Transverse colon (tissue), 4 donors: ENCODE data around the gene CNOT3. TPM values are rescaled to one million over a fixed set of nuclear protein-coding genes. Genes with fewer than 3 reads are reported as not detected.

Experiments used
- DNase-seq: peaks from one replicate; pipeline ENCODE4 v3.0.0-alpha.2; 2019
- H3K27ac ChIP-seq, 4 donors: fragments of 200-600 bp; sonication (generic); 2 replicates each; pipeline ENCODE4 v1.5.1; 2016 to 2018; ENCODE audit warnings: inconsistent platforms in 4 of 4
- H3K27me3 ChIP-seq: fragments of 200-600 bp; sonication (generic); 2 replicates; pipeline ENCODE4 v1.5.1; 2017; ENCODE audit warnings: inconsistent platforms
- H3K36me3 ChIP-seq, 4 donors: fragments of 200-600 bp; sonication (generic); 2 replicates each; pipeline ENCODE4 v1.5.1; 2017 to 2019; ENCODE audit warnings: inconsistent platforms in 4 of 4
- H3K4me1 ChIP-seq, 4 donors: fragments of 200-600 bp; sonication (generic); 2 replicates each; pipeline ENCODE4 v1.5.1; 2017 to 2020; ENCODE audit warnings: inconsistent platforms in 4 of 4
- H3K4me3 ChIP-seq, 4 donors: fragments of 200-600 bp; sonication (generic); 1 replicate in 1 of 4; 2 replicates in 3 of 4; pipeline versions ENCODE4 v1.5.1 to v1.6.1; 2017 to 2019; ENCODE audit warnings: inconsistent platforms in 4 of 4
- H3K9me3 ChIP-seq, 2 donors: fragments of 200-600 bp; sonication (generic); 2 replicates each; pipeline ENCODE4 v1.5.1; 2017 to 2019; ENCODE audit warnings: inconsistent platforms in 2 of 2
- EP300 ChIP-seq: sonication (generic); formaldehyde crosslinking; IDR thresholded peaks from one replicate; pipeline ENCODE4 v1.6.1; 2017; ENCODE audit warnings: antibody characterized with exemption, low read depth
- POLR2A ChIP-seq: fragments of 450-650 bp; IDR thresholded peaks from one replicate; pipeline ENCODE4 v1.6.1; 2016; ENCODE audit warnings: antibody characterized with exemption, mild to moderate bottlenecking, moderate library complexity
- POLR2AphosphoS5 ChIP-seq, 3 donors: sonication (generic); formaldehyde crosslinking; IDR thresholded peaks; one replicate each; pipeline ENCODE4 v1.6.1; 2016; ENCODE audit warnings: antibody characterized with exemption in 3 of 3
- WGBS, 2 donors: methylation state at CpG; one replicate each; pipeline ENCODE4 v1.1.5; 2018; ENCODE audit warnings: low coverage in 1 of 2; 5-methylcytosine and 5-hydroxymethylcytosine counted together
- in situ Hi-C, 4 donors: fragments of 200-750 bp; cut with MboI; loops; one replicate each; pipeline versions ENCODE4 v1.15.0 to v1.15.1; 2017; ENCODE audit warnings: low sequenced_read_pairs in 3 of 4, low pct_ligation_motif_present in 1 of 4, low pct_unique_long_range_greater_than_20kb in 1 of 4
- intact Hi-C: fragments of 100-400 bp; cut with DNase I; formaldehyde crosslinking; loops from one replicate; pipeline ENCODE4 v1.15.1; 2023; ENCODE audit warnings: low total_unique reads
- total RNA-seq, 4 donors: library from RNA; depleted of rRNA; stranded (reverse); fragments of >200 nt; gene quantifications; one replicate each; pipeline ENCODE4 v1.1.0, GENCODE V29; 2016
- TF ChIP-seq, protein P1 (sequence below), 5 experiments: fragments of 200-600 bp in 3 of 5; fragments of 450-650 bp in 2 of 5; sonication (generic) in 3 of 5; IDR thresholded peaks; 1 replicate in 2 of 5; 2 replicates in 3 of 5; pipeline ENCODE4 v1.5.1; 2016 to 2017; ENCODE audit warnings: antibody characterized with exemption in 5 of 5, inconsistent platforms in 3 of 5, mild to moderate bottlenecking in 2 of 5, moderate library complexity in 1 of 5

CNOT3 gene
- total RNA-seq, 4 donors from 2014 or later: 28.1 to 85.7 (median 32.1) TPM

GRCh38 chr19:54114340-54115108 lies 23.0 kb upstream of the CNOT3 start:
- peak; percentile 46 for DNase-seq
- no peak for TF ChIP-seq EP300
- no peak for TF ChIP-seq POLR2A
- TF ChIP-seq, protein P1, sequence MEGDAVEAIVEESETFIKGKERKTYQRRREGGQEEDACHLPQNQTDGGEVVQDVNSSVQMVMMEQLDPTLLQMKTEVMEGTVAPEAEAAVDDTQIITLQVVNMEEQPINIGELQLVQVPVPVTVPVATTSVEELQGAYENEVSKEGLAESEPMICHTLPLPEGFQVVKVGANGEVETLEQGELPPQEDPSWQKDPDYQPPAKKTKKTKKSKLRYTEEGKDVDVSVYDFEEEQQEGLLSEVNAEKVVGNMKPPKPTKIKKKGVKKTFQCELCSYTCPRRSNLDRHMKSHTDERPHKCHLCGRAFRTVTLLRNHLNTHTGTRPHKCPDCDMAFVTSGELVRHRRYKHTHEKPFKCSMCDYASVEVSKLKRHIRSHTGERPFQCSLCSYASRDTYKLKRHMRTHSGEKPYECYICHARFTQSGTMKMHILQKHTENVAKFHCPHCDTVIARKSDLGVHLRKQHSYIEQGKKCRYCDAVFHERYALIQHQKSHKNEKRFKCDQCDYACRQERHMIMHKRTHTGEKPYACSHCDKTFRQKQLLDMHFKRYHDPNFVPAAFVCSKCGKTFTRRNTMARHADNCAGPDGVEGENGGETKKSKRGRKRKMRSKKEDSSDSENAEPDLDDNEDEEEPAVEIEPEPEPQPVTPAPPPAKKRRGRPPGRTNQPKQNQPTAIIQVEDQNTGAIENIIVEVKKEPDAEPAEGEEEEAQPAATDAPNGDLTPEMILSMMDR (IDR thresholded peaks at IDR 0.05): no peak
- no peak for TF ChIP-seq POLR2AphosphoS5 (IDR thresholded peaks at IDR 0.05)
- H3K4me1 ChIP-seq: peaks cover 16 to 28% (median 21%) of the 10 kb centered on the region in 4 donors
- H3K4me3 ChIP-seq: peak overlapping the region; percentile 64 to 99 (median 72)
- 26 to 27% methylated on average over 18 to 27 of the region's 28 CpGs for WGBS, 2 donors
- peaks cover 0 to 12% (median 5%) of the 10 kb centered on the region in 4 donors for H3K36me3 ChIP-seq
- no peaks in the 10 kb centered on the region for H3K27me3 ChIP-seq
- peak overlapping the region; percentile 85 to 95 (median 94) for H3K27ac ChIP-seq
- intact Hi-C loops: no loop called here
- in situ Hi-C loops: no loop called here
- H3K9me3 ChIP-seq: no peaks in the 10 kb centered on the region

- Histone ChIP-seq H3K4me3 (peak within 1 kb of the TSS; percentile 64 to 99 (median 72)), H3K36me3 (peaks cover 0 to 14% (median 3%) of the 10 kb centered on the region in 4 donors), H3K27ac (peak within 1 kb of the TSS; percentile 85 to 95 (median 94)), H3K9me3 (no peaks in the 10 kb centered on the region), H3K27me3 (no peaks in the 10 kb centered on the region), H3K4me1 (peaks cover 16 to 28% (median 21%) of the 10 kb centered on the region in 4 donors)
- peak; percentile 97 for DNase-seq
- intact Hi-C loops: no loop called here
- WGBS, 2 donors: 0% methylated on average over 24 to 60 of the region's 60 CpGs
- in situ Hi-C loops: no loop called here
- peak; percentile 85 to 96 (median 92) for TF ChIP-seq POLR2AphosphoS5 (IDR thresholded peaks at IDR 0.05)
- peak; percentile 73 for TF ChIP-seq POLR2A
- no peak for TF ChIP-seq EP300
- TF ChIP-seq, protein P1 (IDR thresholded peaks at IDR 0.05): peak in 1 of 5 experiments; percentile 24
Observed at GRCh38 chr19:54115109-54116063, 22.2 kb upstream of the CNOT3 start, which contains the start of the genes PRPF31 and TFPT. Gene PRPF31 (plus strand): TSS chr19:54115754. CDS start chr19:54118279, 2,525 bp downstream. Gene TFPT (minus strand): TSS chr19:54115657. CDS start chr19:54115269, 388 bp downstream.

DNA sequence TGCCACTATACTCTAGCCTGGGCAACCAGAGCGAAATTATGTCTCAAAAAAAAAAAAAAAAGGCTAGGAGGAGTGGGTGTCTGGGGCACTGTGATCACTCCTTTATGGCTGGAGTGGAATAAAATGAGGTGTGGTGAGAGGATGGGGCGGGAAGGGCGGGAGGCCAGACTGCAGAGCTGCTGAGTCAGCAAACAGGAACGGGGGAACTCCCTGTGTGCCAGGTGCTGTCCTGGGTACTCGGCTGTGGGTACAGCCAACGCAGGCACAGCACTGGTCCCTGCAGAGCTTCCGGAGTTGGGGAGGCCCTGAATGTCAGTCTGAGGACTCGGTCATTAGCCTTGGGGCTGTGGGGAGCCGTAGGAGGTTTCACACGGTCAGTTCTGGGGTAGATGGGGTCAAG lies 16.3 kb upstream of the CNOT3 start:
- intact Hi-C loops (loop anchor here (5.0 kb wide), 1 partner anchor 1151 kb away; no protein-coding TSS in a partner anchor), in situ Hi-C loops (no loop called here)
- no peaks in the 10 kb centered on the region for H3K27me3 ChIP-seq

More for the DNA sequence above, 16.3 kb upstream of the CNOT3 start:
- DNase-seq: peak; percentile 54
- H3K4me3 ChIP-seq: no peak overlapping the region
- H3K4me1 ChIP-seq: peaks cover 5 to 9% (median 7%) of the 10 kb centered on the region in 4 donors
- 42 to 61% methylated on average over 2 to 10 of the region's 10 CpGs for WGBS, 2 donors
- H3K9me3 ChIP-seq: no peaks in the 10 kb centered on the region
- H3K27ac ChIP-seq: no peak overlapping the region
- TF ChIP-seq POLR2AphosphoS5 (IDR thresholded peaks at IDR 0.05) (no peak), POLR2A (no peak), EP300 (no peak)
- TF ChIP-seq, protein P1 (IDR thresholded peaks at IDR 0.05): no peak
- peaks cover 0 to 57% (median 13%) of the 10 kb centered on the region in 4 donors for H3K36me3 ChIP-seq
